GM12874 (cell line): ENCODE data around the gene HMGN2.

Source experiments
- CTCF ChIP-seq: IDR thresholded peaks from 2 replicates; pipeline ENCODE4 v1.5.1; 2011; ENCODE audit warnings: low read depth, mild to moderate bottlenecking, control low read depth, low read length, moderate library complexity; ENCODE audit not compliant: insufficient read depth

Gene HMGN2

GRCh38 chr1:26472320-26472900, at the start of gene HMGN2:
Gene HMGN2, plus strand, starts transcription at chr1:26472440. Its CDS starts 173 bp downstream, at chr1:26472613.
- TF ChIP-seq CTCF: no peak

- TF ChIP-seq CTCF: no peak
These were observed 42.5 kb upstream of the HMGN2 start for GRCh38 chr1:26429721-26430120.

DNA sequence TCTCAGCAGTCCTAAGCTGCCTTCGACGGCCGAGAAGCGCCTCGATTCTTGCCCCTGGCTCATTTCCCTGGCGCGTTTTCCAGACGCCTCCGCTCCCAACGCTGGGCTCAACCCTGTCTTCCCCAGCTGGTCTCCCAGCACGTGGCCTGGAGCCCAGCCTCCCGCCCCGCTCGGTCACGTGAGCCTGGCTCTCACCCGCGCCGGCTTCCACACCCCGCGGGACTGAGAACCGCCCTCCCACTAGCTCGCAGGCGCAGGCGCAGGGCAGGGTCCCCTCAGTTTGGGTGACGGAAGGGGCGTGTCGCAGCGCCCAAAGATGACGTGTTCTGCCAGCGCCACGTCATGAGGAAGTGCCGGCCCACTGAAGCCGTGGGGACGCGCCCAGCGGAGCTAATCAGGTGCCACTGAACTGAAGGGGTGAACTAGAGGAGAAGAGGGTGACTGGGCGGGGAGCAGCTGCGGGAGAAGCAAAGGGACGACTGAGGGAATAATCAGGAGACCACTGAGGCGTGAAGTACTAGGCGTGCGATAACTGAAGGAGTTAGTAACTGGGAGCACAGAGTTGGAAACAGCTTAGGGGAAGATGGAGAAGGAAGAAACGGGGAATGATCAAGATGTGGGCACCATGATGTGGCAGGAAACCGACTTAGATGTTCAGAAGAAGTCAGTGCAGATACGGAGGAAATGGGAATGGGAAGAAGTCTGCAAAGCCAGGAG, 40.1 kb upstream of the HMGN2 start, which contains the start of gene DHDDS:
TSS of gene DHDDS (plus strand) at position 343 of the 717 bp plus-strand sequence. CDS start 625 bp downstream, outside the sequence.
- no peak for TF ChIP-seq CTCF

GRCh38 chr1:26432793-26433192, 39.4 kb upstream of the HMGN2 start:
- TF ChIP-seq CTCF: no peak

- no peak for TF ChIP-seq CTCF
These were observed 38.0 kb upstream of the HMGN2 start for GRCh38 chr1:26434161-26434752.

DNA sequence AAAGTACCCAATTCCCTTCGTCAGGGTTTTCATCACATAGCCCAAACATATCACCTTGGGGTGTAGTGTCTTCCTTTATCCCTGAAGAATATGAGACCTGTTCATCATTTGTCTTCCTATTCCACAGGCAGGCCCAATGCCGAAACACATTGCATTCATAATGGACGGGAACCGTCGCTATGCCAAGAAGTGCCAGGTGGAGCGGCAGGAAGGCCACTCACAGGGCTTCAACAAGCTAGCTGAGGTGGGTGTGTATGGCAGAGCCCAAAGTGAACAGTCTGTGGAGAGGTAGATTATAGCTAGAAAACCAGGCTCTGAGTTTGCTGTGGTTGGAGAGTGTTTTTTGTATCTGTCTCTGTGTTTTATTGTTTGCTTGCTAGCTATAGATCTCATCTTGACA, 34.2 kb upstream of the HMGN2 start:
- TF ChIP-seq CTCF: no peak

DNA sequence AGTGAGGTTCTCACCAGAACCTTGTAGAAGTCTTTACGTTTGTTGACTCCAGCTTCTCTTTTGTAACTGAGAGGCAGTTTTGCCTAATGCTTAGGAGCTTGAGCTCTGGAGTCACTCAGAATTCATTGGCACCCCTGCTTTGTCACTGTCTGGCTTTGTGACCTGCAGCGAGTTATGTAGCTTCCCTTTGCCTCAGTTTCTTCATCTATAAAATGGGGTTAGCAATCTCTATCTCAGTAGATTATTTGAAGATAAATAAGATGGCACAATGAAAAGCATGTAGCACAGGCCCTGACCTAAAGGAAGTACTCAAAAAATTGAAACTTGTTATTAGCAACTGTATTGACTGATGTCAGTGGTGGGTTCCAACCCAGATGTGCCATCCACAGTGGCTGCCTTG, 32.0 kb upstream of the HMGN2 start:
- TF ChIP-seq CTCF: no peak
